K562 (cell line): ENCODE measurements around the gene HEMGN. TPM values are rescaled to one million over a fixed set of nuclear protein-coding genes. Genes with fewer than 3 reads are reported as not detected.

Experiments used
- ATAC-seq: fragments of 200-7000 bp; cut with Tn5 transposase; 3 replicates; pipeline ENCODE4 v1.9.1; 2020; ENCODE audit warnings: moderate library complexity
- BruUV-seq: library from RNA; stranded (reverse); fragments of 400-500 nt; replicated peaks from 2 replicates; lab custom pipeline; 2021; lab: Mats Ljungman, UMichigan
- CTCF ChIA-PET: fragments of 300-600 bp; formaldehyde crosslinking; extraction: SDS; loops from one replicate; lab custom pipeline; 2021; ENCODE audit warnings: low intra/inter-chr PET ratio; lab: Yijun Ruan, JAX
- POLR2A ChIA-PET: fragments of 300-600, 350-650 bp; sonication (Branson Sonifier 250); formaldehyde crosslinking; extraction: SDS; loops from one replicate; lab custom pipeline; 2021; ENCODE audit warnings: antibody characterized with exemption, inconsistent platforms; lab: Yijun Ruan, JAX
- DNase-seq, 4 experiments: peaks; one replicate each; pipeline versions ENCODE4 v3.0.0 to v3.0.0-alpha.2; 2011 to 2018; ENCODE audit warnings: low spot score in 3 of 4, mixed read lengths in 3 of 4; ENCODE audit errors: extremely low read depth in 1 of 4
- FAIRE-seq: peaks from 2 replicates; lab custom pipeline; 2011; peaks lifted over from hg19 to GRCh38; lab: Jason Lieb, UNC
- H2AFZ ChIP-seq: 2 replicates; pipeline ENCODE4 v1.6.0; 2011; ENCODE audit warnings: low read depth, low read length, control low read depth, inconsistent platforms
- H3K27ac ChIP-seq: fragments of 200-600 bp; 3 replicates; pipeline ENCODE4 v1.8.0; 2011; ENCODE audit warnings: low read depth, mild to moderate bottlenecking, control low read depth, inconsistent platforms, low read length, moderate library complexity, mixed read lengths; ENCODE audit errors: extremely low read depth
- H3K27me3 ChIP-seq, 2 experiments: fragments of 300-600 bp in 1 of 2; 2 replicates in 1 of 2; 3 replicates in 1 of 2; pipeline versions ENCODE4 v1.6.0 to v1.8.0; 2011; ENCODE audit warnings: inconsistent platforms in 2 of 2, low read length in 2 of 2, mild to moderate bottlenecking in 1 of 2, mixed read lengths in 1 of 2, moderate library complexity in 1 of 2; ENCODE audit not compliant: control insufficient read depth in 2 of 2, insufficient read depth in 2 of 2
- H3K36me3 ChIP-seq: fragments of 300-600 bp; 3 replicates; pipeline ENCODE4 v1.8.0; 2011; ENCODE audit warnings: mild to moderate bottlenecking, low read length, inconsistent platforms; ENCODE audit not compliant: control insufficient read depth, insufficient read depth
- H3K4me1 ChIP-seq, 2 experiments: fragments of 200-600 bp in 1 of 2; replicated peaks in 1 of 2; 2 replicates in 1 of 2; 3 replicates in 1 of 2; pipeline versions ENCODE4 v1.5.1 to v1.8.0; 2011; ENCODE audit warnings: inconsistent platforms in 2 of 2, low read length in 2 of 2, mild to moderate bottlenecking in 1 of 2, mixed read lengths in 1 of 2, moderate library complexity in 1 of 2; ENCODE audit not compliant: control insufficient read depth in 2 of 2, insufficient read depth in 2 of 2
- H3K4me2 ChIP-seq: 2 replicates; pipeline ENCODE4 v1.6.1; 2011; ENCODE audit warnings: low read length, control low read depth, inconsistent platforms, mixed read lengths; ENCODE audit not compliant: insufficient read depth
- H3K4me3 ChIP-seq: fragments of 200-600 bp; sonication (generic), shearing (Covaris generic); 2 replicates; pipeline ENCODE4 v1.5.1; 2016; ENCODE audit warnings: control low read depth, inconsistent platforms
- H3K79me2 ChIP-seq: fragments of 200-600 bp; 3 replicates; pipeline ENCODE4 v1.8.0; 2011; ENCODE audit warnings: low read length, inconsistent platforms; ENCODE audit not compliant: control insufficient read depth, insufficient read depth
- H3K9ac ChIP-seq, 2 experiments: 2 replicates each; pipeline versions ENCODE4 v1.6.0 to v1.6.1; 2011; ENCODE audit warnings: low read depth in 2 of 2, low read length in 2 of 2, control low read depth in 1 of 2, inconsistent platforms in 1 of 2, mild to moderate bottlenecking in 1 of 2, mixed read lengths in 1 of 2; ENCODE audit not compliant: insufficient read depth in 1 of 2
- H3K9me1 ChIP-seq: one replicate; pipeline ENCODE4 v1.6.0; 2011; ENCODE audit warnings: inconsistent platforms, mild to moderate bottlenecking, low read length, moderate library complexity; ENCODE audit not compliant: control insufficient read depth, insufficient read depth
- H3K9me3 ChIP-seq: replicated peaks from 2 replicates; pipeline ENCODE4 v1.5.1; 2011; ENCODE audit warnings: low read depth, low read length, inconsistent platforms; ENCODE audit not compliant: control insufficient read depth, insufficient read depth
- H4K20me1 ChIP-seq: replicated peaks from 2 replicates; pipeline ENCODE4 v1.6.1; 2011; ENCODE audit warnings: low read length, inconsistent platforms, mixed read lengths; ENCODE audit not compliant: control insufficient read depth, insufficient read depth
- CXXC5 ChIP-seq: fragments of 250-450 bp; sonication (Bioruptor Pico); IDR thresholded peaks from 2 replicates; pipeline ENCODE4 v1.8.0; 2022; ENCODE audit warnings: inconsistent platforms, mild to moderate bottlenecking, moderate library complexity
- HSF4 ChIP-seq: fragments of 250-450 bp; sonication (Bioruptor Pico); IDR thresholded peaks from 2 replicates; pipeline ENCODE4 v2.1.2; 2022; ENCODE audit warnings: mild to moderate bottlenecking, moderate library complexity, borderline replicate concordance
- PTRF ChIP-seq: fragments of 450-650 bp; IDR thresholded peaks from 2 replicates; pipeline ENCODE4 v1.6.1; 2016; ENCODE audit warnings: mild to moderate bottlenecking, missing genetic modification characterization, missing compliant biosample characterization
- WGBS: fragments of 100-300 bp; shearing (Covaris generic); methylation state at CpG from one replicate; pipeline ENCODE4 v1.1.6; 2016; ENCODE audit warnings: low coverage, mixed read lengths; ENCODE audit not compliant: insufficient coverage; ENCODE audit errors: missing lambda C conversion rate; 5-methylcytosine and 5-hydroxymethylcytosine counted together
- in situ Hi-C: fragments of 300-500 bp; cut with MboI; formaldehyde crosslinking; loops from 4 replicates; pipeline ENCODE4 v1.15.0; 2018; ENCODE audit warnings: inconsistent platforms, mixed read lengths
- intact Hi-C: fragments of 100-400 bp; cut with micrococcal nuclease; formaldehyde crosslinking; loops from 2 replicates; pipeline ENCODE4 v1.14.2; 2022
- polyA plus RNA-seq, 8 experiments: library from polyadenylated mRNA; depleted of rRNA in 4 of 8; stranded (reverse) in 5 of 8; unstranded in 3 of 8; fragments of >200 nt; fragmentation: Nextera tagmentation in 2 of 8; fragmentation: Illumina TruSeq in 1 of 8; extraction: Ambion mirVana in 2 of 8; extraction: Trizol in 1 of 8; gene quantifications; 2 replicates each; pipeline versions ENCODE4 v1.2.1 to v1.2.3, GENCODE V29; 2011 to 2014; ENCODE audit warnings: inconsistent platforms in 1 of 8, missing spikeins in 1 of 8
- total RNA-seq, 7 experiments: library from RNA; depleted of rRNA in 6 of 7; stranded (reverse); fragments of >200 nt in 6 of 7; fragmentation: Illumina TruSeq in 2 of 7; extraction: Trizol in 2 of 7; gene quantifications; 2 replicates each; pipeline versions ENCODE4 v1.2.1 to v1.2.3, GENCODE V29; 2011 to 2021; ENCODE audit warnings: low replicate concordance in 1 of 7
- TF ChIP-seq, protein P1 (sequence below): fragments of 250-450 bp; sonication (Bioruptor Pico); IDR thresholded peaks from 2 replicates; pipeline ENCODE4 v1.5.0; 2021
- TF ChIP-seq, protein P2 (sequence below): IDR thresholded peaks from 3 replicates; pipeline ENCODE4 v1.6.1; 2011; ENCODE audit warnings: borderline replicate concordance, mild to moderate bottlenecking, moderate library complexity; ENCODE audit not compliant: insufficient read length; ENCODE audit errors: extremely low read depth
- TF ChIP-seq, protein P3 (sequence below): fragments of 250-450 bp; sonication (Bioruptor Pico); IDR thresholded peaks from 2 replicates; pipeline ENCODE4 v1.8.0; 2022; ENCODE audit warnings: inconsistent platforms
- TF ChIP-seq, protein P4 (sequence below): fragments of 450-650 bp; IDR thresholded peaks from 2 replicates; pipeline ENCODE4 v1.6.1; 2017; ENCODE audit warnings: antibody characterized with exemption, mild to moderate bottlenecking
- TF ChIP-seq, protein P5 (sequence below): fragments of 450-650 bp; IDR thresholded peaks from 2 replicates; pipeline ENCODE4 v1.6.1; 2018; ENCODE audit warnings: mild to moderate bottlenecking, low read depth; ENCODE audit not compliant: partially characterized antibody

The HEMGN gene
- total and polyA plus RNA-seq, 9 of the 15 experiments (the other 6 are each of a cell fraction or from before 2014, with no cell fraction given), result 56.3 to 258 (median 137) TPM

DNA sequence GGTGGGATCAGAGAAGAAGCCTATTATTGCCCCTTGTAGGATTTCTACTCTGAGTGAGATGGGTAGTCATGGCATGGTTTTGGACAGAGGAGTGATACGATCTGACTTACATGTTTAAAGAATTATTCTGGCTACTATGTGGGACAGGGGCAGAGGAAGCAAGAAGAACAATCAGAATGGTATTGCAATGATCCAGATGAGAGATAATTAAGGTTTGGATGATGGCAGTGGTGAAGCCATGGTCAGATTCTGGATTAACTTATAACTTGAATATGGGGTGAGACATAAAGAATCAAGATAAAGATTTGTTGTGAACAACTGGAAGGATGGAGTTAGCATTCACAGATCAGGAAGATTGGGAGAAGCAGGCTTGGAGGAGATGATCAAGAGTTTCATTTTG is 3.4 kb upstream of the HEMGN start:
- Histone ChIP-seq H3K4me1 (peaks cover 34 to 68% of the 10 kb centered on the region in 2 experiments; a peak in 4 of 5 replicates), H3K9me3 (no peaks in the 10 kb centered on the region), H3K79me2 (peaks cover 59% of the 10 kb centered on the region), H3K9ac (peak overlapping the region in 1 of 2 experiments; percentile 84; a peak in 2 of 4 replicates), H3K9me1 (no peaks in the 10 kb centered on the region), H2AFZ (no peak overlapping the region), H3K27ac (peak overlapping the region; percentile 79), H4K20me1 (no peaks in the 10 kb centered on the region), H3K27me3 (no peaks in the 10 kb centered on the region), H3K4me2 (peak overlapping the region; percentile 59), H3K36me3 (peaks cover 2% of the 10 kb centered on the region; the same call in 1 of the 3 replicates), H3K4me3 (no peak overlapping the region)
- ChIA-PET POLR2A (interaction anchor here (3.3 to 4.6 kb wide), 2 partner anchors 19 to 39 kb away, joined by 10 to 33 read pairs; partner anchors contain the start of gene TRMO), CTCF (no interaction called here)
- BruUV-seq, result no TSS peak
- DNase-seq, result no peak
- intact Hi-C loops, result loop anchor here (2.0 to 5.0 kb wide), 2 partner anchors 13 to 241 kb away; no protein-coding TSS in a partner anchor
- 33% methylated on average over 1 of the region's 1 CpG for WGBS
- no peak for FAIRE-seq
- no peak for ATAC-seq
- in situ Hi-C loops, result no loop called here
- TF ChIP-seq, protein P1, sequence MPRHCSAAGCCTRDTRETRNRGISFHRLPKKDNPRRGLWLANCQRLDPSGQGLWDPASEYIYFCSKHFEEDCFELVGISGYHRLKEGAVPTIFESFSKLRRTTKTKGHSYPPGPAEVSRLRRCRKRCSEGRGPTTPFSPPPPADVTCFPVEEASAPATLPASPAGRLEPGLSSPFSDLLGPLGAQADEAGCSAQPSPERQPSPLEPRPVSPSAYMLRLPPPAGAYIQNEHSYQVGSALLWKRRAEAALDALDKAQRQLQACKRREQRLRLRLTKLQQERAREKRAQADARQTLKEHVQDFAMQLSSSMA (CRISPR knock-in tag), result no peak
- TF ChIP-seq PTRF (peak; percentile 73; the same call in 1 of the 2 replicates), CXXC5 (CRISPR knock-in tag) (peak; percentile 61), HSF4 (CRISPR knock-in tag) (peak; percentile 92; the same call in 1 of the 2 replicates)
- TF ChIP-seq, protein P2, sequence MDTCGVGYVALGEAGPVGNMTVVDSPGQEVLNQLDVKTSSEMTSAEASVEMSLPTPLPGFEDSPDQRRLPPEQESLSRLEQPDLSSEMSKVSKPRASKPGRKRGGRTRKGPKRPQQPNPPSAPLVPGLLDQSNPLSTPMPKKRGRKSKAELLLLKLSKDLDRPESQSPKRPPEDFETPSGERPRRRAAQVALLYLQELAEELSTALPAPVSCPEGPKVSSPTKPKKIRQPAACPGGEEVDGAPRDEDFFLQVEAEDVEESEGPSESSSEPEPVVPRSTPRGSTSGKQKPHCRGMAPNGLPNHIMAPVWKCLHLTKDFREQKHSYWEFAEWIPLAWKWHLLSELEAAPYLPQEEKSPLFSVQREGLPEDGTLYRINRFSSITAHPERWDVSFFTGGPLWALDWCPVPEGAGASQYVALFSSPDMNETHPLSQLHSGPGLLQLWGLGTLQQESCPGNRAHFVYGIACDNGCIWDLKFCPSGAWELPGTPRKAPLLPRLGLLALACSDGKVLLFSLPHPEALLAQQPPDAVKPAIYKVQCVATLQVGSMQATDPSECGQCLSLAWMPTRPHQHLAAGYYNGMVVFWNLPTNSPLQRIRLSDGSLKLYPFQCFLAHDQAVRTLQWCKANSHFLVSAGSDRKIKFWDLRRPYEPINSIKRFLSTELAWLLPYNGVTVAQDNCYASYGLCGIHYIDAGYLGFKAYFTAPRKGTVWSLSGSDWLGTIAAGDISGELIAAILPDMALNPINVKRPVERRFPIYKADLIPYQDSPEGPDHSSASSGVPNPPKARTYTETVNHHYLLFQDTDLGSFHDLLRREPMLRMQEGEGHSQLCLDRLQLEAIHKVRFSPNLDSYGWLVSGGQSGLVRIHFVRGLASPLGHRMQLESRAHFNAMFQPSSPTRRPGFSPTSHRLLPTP, result no peak
- TF ChIP-seq, protein P3, sequence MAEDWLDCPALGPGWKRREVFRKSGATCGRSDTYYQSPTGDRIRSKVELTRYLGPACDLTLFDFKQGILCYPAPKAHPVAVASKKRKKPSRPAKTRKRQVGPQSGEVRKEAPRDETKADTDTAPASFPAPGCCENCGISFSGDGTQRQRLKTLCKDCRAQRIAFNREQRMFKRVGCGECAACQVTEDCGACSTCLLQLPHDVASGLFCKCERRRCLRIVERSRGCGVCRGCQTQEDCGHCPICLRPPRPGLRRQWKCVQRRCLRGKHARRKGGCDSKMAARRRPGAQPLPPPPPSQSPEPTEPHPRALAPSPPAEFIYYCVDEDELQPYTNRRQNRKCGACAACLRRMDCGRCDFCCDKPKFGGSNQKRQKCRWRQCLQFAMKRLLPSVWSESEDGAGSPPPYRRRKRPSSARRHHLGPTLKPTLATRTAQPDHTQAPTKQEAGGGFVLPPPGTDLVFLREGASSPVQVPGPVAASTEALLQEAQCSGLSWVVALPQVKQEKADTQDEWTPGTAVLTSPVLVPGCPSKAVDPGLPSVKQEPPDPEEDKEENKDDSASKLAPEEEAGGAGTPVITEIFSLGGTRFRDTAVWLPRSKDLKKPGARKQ (CRISPR knock-in tag), result no peak
- TF ChIP-seq, protein P4, sequence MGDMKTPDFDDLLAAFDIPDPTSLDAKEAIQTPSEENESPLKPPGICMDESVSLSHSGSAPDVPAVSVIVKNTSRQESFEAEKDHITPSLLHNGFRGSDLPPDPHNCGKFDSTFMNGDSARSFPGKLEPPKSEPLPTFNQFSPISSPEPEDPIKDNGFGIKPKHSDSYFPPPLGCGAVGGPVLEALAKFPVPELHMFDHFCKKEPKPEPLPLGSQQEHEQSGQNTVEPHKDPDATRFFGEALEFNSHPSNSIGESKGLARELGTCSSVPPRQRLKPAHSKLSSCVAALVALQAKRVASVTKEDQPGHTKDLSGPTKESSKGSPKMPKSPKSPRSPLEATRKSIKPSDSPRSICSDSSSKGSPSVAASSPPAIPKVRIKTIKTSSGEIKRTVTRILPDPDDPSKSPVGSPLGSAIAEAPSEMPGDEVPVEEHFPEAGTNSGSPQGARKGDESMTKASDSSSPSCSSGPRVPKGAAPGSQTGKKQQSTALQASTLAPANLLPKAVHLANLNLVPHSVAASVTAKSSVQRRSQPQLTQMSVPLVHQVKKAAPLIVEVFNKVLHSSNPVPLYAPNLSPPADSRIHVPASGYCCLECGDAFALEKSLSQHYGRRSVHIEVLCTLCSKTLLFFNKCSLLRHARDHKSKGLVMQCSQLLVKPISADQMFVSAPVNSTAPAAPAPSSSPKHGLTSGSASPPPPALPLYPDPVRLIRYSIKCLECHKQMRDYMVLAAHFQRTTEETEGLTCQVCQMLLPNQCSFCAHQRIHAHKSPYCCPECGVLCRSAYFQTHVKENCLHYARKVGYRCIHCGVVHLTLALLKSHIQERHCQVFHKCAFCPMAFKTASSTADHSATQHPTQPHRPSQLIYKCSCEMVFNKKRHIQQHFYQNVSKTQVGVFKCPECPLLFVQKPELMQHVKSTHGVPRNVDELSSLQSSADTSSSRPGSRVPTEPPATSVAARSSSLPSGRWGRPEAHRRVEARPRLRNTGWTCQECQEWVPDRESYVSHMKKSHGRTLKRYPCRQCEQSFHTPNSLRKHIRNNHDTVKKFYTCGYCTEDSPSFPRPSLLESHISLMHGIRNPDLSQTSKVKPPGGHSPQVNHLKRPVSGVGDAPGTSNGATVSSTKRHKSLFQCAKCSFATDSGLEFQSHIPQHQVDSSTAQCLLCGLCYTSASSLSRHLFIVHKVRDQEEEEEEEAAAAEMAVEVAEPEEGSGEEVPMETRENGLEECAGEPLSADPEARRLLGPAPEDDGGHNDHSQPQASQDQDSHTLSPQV, result peak; percentile 95
- TF ChIP-seq, protein P5, sequence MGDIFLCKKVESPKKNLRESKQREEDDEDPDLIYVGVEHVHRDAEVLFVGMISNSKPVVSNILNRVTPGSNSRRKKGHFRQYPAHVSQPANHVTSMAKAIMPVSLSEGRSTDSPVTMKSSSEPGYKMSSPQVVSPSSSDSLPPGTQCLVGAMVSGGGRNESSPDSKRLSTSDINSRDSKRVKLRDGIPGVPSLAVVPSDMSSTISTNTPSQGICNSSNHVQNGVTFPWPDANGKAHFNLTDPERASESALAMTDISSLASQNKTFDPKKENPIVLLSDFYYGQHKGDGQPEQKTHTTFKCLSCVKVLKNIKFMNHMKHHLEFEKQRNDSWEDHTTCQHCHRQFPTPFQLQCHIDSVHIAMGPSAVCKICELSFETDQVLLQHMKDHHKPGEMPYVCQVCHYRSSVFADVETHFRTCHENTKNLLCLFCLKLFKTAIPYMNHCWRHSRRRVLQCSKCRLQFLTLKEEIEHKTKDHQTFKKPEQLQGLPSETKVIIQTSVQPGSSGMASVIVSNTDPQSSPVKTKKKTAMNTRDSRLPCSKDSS, result no peak
